HL-60 (cell line): Measurements from ENCODE around the gene EVX1.

Experiments
- GABPA ChIP-seq: IDR thresholded peaks from 2 replicates; pipeline ENCODE4 v1.6.1; 2012; ENCODE audit warnings: low read depth
- POLR2AphosphoS5 ChIP-seq: IDR thresholded peaks from 2 replicates; pipeline ENCODE4 v1.6.1; 2012; ENCODE audit warnings: low read depth
- TF ChIP-seq, protein P1 (sequence below): IDR thresholded peaks from one replicate; pipeline ENCODE4 v1.5.1; 2011; ENCODE audit warnings: low read length, control low read depth, inconsistent platforms; ENCODE audit not compliant: insufficient read depth
- TF ChIP-seq, protein P2 (sequence below): IDR thresholded peaks from 2 replicates; pipeline ENCODE4 v1.6.1; 2012; ENCODE audit warnings: low read depth; ENCODE audit not compliant: insufficient replicate concordance

DNA sequence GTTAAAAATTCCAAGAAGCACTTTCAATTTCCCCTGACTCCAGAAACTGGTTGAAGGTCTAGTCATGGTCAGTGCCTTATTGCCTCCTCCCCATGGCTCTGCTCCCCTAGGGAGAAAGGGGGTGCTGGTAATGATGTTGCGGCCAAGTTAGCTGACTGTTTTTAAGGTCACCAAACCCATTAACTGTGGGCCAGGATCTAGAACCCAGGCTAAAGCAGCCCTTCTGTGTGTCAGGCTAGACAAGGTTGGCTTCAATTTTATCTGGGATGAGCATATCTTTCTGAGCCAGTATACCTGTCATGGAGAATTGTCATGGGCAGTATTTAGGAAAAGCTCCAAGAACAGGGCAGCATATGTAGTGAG lies 31.5 kb upstream of the EVX1 start:
- TF ChIP-seq, protein P1, sequence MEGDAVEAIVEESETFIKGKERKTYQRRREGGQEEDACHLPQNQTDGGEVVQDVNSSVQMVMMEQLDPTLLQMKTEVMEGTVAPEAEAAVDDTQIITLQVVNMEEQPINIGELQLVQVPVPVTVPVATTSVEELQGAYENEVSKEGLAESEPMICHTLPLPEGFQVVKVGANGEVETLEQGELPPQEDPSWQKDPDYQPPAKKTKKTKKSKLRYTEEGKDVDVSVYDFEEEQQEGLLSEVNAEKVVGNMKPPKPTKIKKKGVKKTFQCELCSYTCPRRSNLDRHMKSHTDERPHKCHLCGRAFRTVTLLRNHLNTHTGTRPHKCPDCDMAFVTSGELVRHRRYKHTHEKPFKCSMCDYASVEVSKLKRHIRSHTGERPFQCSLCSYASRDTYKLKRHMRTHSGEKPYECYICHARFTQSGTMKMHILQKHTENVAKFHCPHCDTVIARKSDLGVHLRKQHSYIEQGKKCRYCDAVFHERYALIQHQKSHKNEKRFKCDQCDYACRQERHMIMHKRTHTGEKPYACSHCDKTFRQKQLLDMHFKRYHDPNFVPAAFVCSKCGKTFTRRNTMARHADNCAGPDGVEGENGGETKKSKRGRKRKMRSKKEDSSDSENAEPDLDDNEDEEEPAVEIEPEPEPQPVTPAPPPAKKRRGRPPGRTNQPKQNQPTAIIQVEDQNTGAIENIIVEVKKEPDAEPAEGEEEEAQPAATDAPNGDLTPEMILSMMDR = no peak
- no peak for TF ChIP-seq POLR2AphosphoS5
- TF ChIP-seq GABPA = no peak
- TF ChIP-seq, protein P2, sequence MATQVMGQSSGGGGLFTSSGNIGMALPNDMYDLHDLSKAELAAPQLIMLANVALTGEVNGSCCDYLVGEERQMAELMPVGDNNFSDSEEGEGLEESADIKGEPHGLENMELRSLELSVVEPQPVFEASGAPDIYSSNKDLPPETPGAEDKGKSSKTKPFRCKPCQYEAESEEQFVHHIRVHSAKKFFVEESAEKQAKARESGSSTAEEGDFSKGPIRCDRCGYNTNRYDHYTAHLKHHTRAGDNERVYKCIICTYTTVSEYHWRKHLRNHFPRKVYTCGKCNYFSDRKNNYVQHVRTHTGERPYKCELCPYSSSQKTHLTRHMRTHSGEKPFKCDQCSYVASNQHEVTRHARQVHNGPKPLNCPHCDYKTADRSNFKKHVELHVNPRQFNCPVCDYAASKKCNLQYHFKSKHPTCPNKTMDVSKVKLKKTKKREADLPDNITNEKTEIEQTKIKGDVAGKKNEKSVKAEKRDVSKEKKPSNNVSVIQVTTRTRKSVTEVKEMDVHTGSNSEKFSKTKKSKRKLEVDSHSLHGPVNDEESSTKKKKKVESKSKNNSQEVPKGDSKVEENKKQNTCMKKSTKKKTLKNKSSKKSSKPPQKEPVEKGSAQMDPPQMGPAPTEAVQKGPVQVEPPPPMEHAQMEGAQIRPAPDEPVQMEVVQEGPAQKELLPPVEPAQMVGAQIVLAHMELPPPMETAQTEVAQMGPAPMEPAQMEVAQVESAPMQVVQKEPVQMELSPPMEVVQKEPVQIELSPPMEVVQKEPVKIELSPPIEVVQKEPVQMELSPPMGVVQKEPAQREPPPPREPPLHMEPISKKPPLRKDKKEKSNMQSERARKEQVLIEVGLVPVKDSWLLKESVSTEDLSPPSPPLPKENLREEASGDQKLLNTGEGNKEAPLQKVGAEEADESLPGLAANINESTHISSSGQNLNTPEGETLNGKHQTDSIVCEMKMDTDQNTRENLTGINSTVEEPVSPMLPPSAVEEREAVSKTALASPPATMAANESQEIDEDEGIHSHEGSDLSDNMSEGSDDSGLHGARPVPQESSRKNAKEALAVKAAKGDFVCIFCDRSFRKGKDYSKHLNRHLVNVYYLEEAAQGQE = no peak
